Transverse colon (tissue), 4 donors: Measurements from ENCODE around the gene MICAL2.

Source experiments
- CTCF ChIP-seq, 5 experiments: fragments of 200-600 bp in 3 of 5; fragments of 450-650 bp in 2 of 5; sonication (generic) in 3 of 5; IDR thresholded peaks; 1 replicate in 2 of 5; 2 replicates in 3 of 5; pipeline ENCODE4 v1.5.1; 2016 to 2017; ENCODE audit warnings: antibody characterized with exemption in 5 of 5, inconsistent platforms in 3 of 5, mild to moderate bottlenecking in 2 of 5, moderate library complexity in 1 of 5
- EP300 ChIP-seq: sonication (generic); formaldehyde crosslinking; IDR thresholded peaks from one replicate; pipeline ENCODE4 v1.6.1; 2017; ENCODE audit warnings: antibody characterized with exemption, low read depth
- POLR2A ChIP-seq: fragments of 450-650 bp; IDR thresholded peaks from one replicate; pipeline ENCODE4 v1.6.1; 2016; ENCODE audit warnings: antibody characterized with exemption, mild to moderate bottlenecking, moderate library complexity
- POLR2AphosphoS5 ChIP-seq, 3 donors: sonication (generic); formaldehyde crosslinking; IDR thresholded peaks; one replicate each; pipeline ENCODE4 v1.6.1; 2016; ENCODE audit warnings: antibody characterized with exemption in 3 of 3

- no peak for TF ChIP-seq CTCF (IDR thresholded peaks at IDR 0.05)
- TF ChIP-seq EP300, result no peak
- TF ChIP-seq POLR2AphosphoS5 (IDR thresholded peaks at IDR 0.05), result no peak
- no peak for TF ChIP-seq POLR2A
Observed at GRCh38 chr11:12121517-12121916, 11.1 kb downstream of the MICAL2 start.
